ENCODE measurements around the gene CYP26A1. TPM values are rescaled to one million over a fixed set of nuclear protein-coding genes. Genes with fewer than 3 reads are reported as not detected.

Gene CYP26A1
- total RNA-seq, 1 donor from 2014 or later = not detected

- no peak for DNase-seq (ENCODE audit: missing footprints)
- ATAC-seq = no peak
- intact Hi-C loops (cut with DNase I) = no loop called here
These were observed 1.1 kb downstream of the CYP26A1 start for GRCh38 chr10:93074597-93075368.

DNA sequence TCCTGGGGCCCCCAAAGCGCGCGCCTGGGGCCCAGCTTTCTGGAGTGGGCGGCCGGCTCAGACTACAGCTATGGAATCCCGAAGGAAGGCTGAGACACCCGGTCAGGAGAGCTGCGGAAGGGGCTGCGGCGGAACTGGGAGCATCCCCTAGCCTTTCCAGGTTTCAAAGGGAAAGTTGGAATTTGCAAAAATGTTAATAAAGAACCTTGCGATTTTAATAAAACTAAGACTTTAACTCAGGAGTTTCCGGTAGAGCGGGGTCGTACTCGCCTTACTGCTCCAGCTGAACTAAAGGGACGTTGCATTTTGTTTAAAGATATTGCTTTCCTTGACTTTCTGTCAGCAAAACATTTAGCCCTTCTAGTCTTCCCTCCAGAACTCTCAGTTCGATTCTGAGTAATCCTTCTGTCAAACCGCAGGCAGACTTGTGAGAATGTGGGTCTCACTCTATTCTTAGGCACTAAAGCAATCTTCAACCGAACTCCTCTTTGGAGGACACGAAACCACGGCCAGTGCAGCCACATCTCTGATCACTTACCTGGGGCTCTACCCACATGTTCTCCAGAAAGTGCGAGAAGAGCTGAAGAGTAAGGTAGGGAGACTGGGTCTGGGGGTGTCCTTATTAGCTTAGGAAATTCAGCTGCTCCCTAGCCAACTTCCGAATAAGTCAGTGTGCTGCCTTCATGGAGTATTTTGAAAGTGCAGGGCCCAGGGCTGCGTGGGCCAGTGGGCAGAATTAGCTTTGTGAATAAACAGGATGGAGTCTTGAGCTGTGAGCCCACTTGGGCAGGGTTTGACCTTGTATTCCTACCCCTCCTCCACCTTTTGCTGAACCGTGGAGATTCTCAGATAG is 1.9 kb downstream of the CYP26A1 start:
- DNase-seq (ENCODE audit: missing footprints) (no peak), ATAC-seq (no peak)
- intact Hi-C loops (cut with DNase I) = no loop called here

- DNase-seq (ENCODE audit: missing footprints) (no peak), ATAC-seq (no peak)
- intact Hi-C loops (cut with DNase I) = no loop called here
These were observed 3.2 kb downstream of the CYP26A1 start for GRCh38 chr10:93076871-93077270.

- no peak for DNase-seq (ENCODE audit: missing footprints)
- intact Hi-C loops (cut with DNase I) = no loop called here
- ATAC-seq = no peak
These were observed 4.2 kb downstream of the CYP26A1 start for GRCh38 chr10:93077860-93078337.

GRCh38 chr10:93079663-93080349 is 6.1 kb downstream of the CYP26A1 start:
- ATAC-seq (no peak), DNase-seq (ENCODE audit: missing footprints) (no peak)
- intact Hi-C loops (cut with DNase I) = loop anchor here (2.0 to 5.0 kb wide), 2 partner anchors 209 to 272 kb away; no protein-coding TSS in a partner anchor

GRCh38 chr10:93080350-93081046 is 6.8 kb downstream of the CYP26A1 start:
- no peak for DNase-seq (ENCODE audit: missing footprints)
- intact Hi-C loops (cut with DNase I) = loop anchor here (2.0 to 5.0 kb wide), 2 partner anchors 208 to 272 kb away; no protein-coding TSS in a partner anchor
- ATAC-seq = peak; percentile 50

DNA sequence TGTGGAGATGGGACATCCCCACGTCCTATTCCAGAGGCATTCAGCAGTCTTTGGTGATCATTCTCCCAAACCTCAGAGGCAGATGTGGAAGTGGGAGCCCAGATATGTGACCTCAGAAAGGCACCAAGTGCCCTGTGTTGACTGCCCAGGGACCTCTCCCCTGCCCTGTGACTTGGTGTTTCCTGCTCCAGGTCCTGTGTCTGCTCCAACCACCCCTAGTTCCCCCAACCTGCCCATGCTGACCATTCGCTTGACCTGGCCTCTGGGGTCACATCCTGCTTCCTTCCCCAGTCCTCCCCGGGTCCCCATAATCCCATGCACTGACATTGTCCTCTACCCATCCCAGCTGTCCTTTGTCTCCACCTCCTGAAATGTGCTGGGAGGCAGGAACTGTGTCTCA is 7.6 kb downstream of the CYP26A1 start:
- ATAC-seq = no peak
- intact Hi-C loops (cut with DNase I) = loop anchor here (2.0 to 5.0 kb wide), 2 partner anchors 207 to 271 kb away; no protein-coding TSS in a partner anchor
- DNase-seq (ENCODE audit: missing footprints) = no peak

DNA sequence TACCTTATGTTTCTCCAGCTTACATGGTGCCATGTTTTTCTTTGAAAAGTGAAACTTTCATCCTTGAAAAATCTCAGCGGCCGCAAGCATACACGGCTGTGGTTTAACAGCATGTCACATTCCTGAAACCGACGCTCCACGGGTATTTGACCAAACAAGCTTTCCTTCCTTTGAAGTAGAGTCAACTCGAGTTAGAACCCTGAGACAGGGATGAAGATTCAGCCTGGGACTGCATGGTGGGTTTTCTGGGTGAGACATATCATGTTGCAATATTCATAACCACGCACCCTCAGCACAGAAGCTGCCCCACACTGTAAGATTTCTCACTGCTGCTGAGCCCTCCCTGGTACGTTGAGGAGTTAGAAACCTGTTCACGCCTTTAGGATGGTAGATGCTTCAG is 8.1 kb downstream of the CYP26A1 start:
- DNase-seq (ENCODE audit: missing footprints) (no peak), ATAC-seq (no peak)
- intact Hi-C loops (cut with DNase I) = loop anchor here (2.0 to 5.0 kb wide), 2 partner anchors 207 to 270 kb away; no protein-coding TSS in a partner anchor

- ATAC-seq (no peak), DNase-seq (ENCODE audit: missing footprints) (no peak)
- intact Hi-C loops (cut with DNase I) = loop anchor here (5.0 kb wide), 1 partner anchor 268 kb away; no protein-coding TSS in a partner anchor
These were observed 10.2 kb downstream of the CYP26A1 start for GRCh38 chr10:93083743-93084539.

- intact Hi-C loops (cut with DNase I) = no loop called here
These were observed 11.7 kb downstream of the CYP26A1 start for GRCh38 chr10:93085272-93085859.

DNA sequence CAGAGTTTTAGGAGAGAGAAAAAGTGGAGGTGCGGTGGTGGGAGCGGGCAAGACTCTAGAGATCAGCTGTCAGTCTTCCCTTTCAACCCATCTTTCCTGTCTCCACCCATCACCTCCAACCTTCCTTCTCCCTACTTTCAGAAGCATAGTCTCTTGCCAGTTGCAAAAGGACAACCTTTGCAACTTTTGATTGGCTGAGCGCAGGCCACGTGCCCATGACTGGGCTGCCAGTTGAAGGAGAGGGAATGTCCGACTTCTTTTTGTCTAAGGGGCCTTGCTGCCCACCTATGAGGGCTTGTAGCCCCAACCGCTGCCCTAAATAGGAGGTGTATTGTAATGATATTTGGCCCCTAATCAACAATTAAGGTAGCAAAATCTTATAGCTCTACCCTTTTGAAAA is 12.6 kb downstream of the CYP26A1 start:
- ATAC-seq (no peak), DNase-seq (ENCODE audit: missing footprints) (no peak)
- intact Hi-C loops (cut with DNase I) = no loop called here

More at GRCh38 chr10:93085272-93085859, 11.7 kb downstream of the CYP26A1 start:
- no peak for DNase-seq (ENCODE audit: missing footprints)
- no peak for ATAC-seq

DNA sequence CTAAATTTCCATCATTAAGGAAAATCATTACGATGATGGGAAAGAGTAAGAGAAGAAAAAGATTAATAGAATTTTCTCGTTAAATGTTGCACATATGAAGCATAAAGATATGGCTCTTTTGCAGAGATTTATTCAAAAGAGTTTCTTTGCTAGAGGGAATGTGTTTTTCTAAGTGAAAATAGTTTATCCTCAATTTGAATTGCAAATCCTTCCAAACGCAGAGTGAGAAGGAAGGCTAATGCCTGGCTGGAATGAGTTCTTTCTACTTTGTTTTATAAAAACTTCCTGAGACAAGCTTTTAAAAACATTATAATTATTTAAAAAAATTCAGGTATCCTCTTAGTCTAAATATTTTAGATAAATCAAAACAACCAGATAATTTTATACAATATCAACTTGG is 14.2 kb downstream of the CYP26A1 start:
- DNase-seq (ENCODE audit: missing footprints) (no peak), ATAC-seq (no peak)
- intact Hi-C loops (cut with DNase I) = no loop called here

DNA sequence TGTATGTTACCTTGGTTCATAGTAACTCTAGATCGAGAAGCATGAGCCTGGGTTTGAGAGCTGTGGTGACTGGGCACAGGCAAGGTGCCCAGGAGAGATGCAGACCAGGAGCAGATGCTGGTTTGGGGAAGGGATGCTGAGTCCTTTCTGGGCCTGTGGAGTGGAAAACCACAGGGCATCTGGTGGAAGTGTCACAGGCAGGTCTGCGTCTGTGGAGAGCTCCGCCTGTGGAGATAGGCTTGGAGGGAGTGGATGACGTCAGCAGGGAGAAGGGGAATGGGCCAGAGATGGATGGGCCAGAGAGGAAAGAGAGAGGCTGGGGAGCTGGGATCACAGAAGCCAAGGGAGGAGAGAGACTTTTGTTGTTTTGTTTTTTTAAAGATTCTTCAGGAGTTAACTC is 14.8 kb downstream of the CYP26A1 start:
- ATAC-seq = no peak
- intact Hi-C loops (cut with DNase I) = no loop called here
- no peak for DNase-seq (ENCODE audit: missing footprints)

DNA sequence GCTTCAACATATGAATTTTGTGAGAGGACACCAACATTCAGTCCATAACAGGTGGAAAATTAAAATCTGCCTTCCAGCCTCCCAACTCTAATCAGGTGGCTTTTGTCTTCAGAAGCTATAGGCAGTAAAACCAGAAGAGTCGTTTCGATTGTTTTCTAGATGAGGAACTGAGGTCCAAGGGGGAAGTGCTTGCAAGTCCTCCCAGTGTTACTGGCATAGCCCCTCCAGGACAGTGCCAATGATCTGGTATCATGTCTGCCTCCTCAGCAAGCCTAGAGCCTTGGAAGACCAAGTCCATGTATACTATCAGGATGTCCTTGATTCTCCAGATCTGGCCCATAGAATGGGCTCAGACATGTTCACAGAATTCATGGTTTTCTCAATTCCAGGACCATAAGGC is 16.9 kb downstream of the CYP26A1 start:
- ATAC-seq (no peak), DNase-seq (ENCODE audit: missing footprints) (no peak)
- intact Hi-C loops (cut with DNase I) = no loop called here

GRCh38 chr10:93091960-93092359 is 18.3 kb downstream of the CYP26A1 start:
- intact Hi-C loops (cut with DNase I) = no loop called here
- ATAC-seq = no peak
- no peak for DNase-seq (ENCODE audit: missing footprints)

- intact Hi-C loops (cut with DNase I) = no loop called here
- DNase-seq (ENCODE audit: missing footprints) (no peak), ATAC-seq (no peak)
These were observed 21.5 kb downstream of the CYP26A1 start for GRCh38 chr10:93095225-93095624.

DNA sequence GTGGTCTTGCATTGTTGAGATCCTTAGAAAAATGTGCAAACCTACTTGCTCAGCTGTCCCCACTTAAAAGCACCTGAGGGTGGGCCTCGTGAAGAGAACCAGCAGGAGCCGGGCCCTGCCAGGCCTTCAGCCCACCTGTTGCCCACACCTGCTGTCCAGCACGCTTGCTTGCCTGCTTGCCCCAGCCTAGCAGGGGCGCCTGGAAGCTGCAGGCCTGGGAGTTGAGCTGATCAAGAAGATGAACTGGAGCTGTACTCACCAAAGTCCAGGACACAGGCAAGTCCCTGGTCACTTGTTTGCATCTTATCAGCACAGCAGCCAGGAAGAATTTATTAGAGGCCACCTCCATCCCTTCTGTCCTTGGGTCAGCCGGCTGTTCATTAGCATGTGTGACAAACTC is 23.2 kb downstream of the CYP26A1 start:
- DNase-seq (ENCODE audit: missing footprints) = no peak
- no peak for ATAC-seq
- intact Hi-C loops (cut with DNase I) = no loop called here
